HEK293T (cell line): ENCODE measurements around the gene MAFF.

Experiments used
- ARNT ChIP-seq: fragments of 450-650 bp; IDR thresholded peaks from 2 replicates; pipeline ENCODE4 v1.6.1; 2017; ENCODE audit warnings: mild to moderate bottlenecking
- BHLHE40 ChIP-seq: fragments of 450-650 bp; IDR thresholded peaks from 2 replicates; pipeline ENCODE4 v1.6.1; 2016; ENCODE audit warnings: mild to moderate bottlenecking, moderate library complexity, borderline replicate concordance
- FOXA1 ChIP-seq: fragments of 450-650 bp; IDR thresholded peaks from 2 replicates; pipeline ENCODE4 v1.6.1; 2016; ENCODE audit warnings: mild to moderate bottlenecking
- FOXK2 ChIP-seq: fragments of 450-650 bp; IDR thresholded peaks from 2 replicates; pipeline ENCODE4 v1.6.1; 2016; ENCODE audit warnings: mild to moderate bottlenecking
- FOXM1 ChIP-seq: fragments of 450-650 bp; IDR thresholded peaks from 2 replicates; pipeline ENCODE4 v1.6.1; 2017; ENCODE audit warnings: mild to moderate bottlenecking, borderline replicate concordance
- HDGF ChIP-seq: fragments of 450-650 bp; IDR thresholded peaks from 2 replicates; pipeline ENCODE4 v1.6.1; 2017; ENCODE audit warnings: antibody characterized with exemption, borderline replicate concordance
- L3MBTL2 ChIP-seq: fragments of 450-650 bp; conservative IDR thresholded peaks from 2 replicates; pipeline ENCODE4 v1.6.1; 2016; ENCODE audit warnings: mild to moderate bottlenecking
- LEF1 ChIP-seq: fragments of 450-650 bp; IDR thresholded peaks from 2 replicates; pipeline ENCODE4 v1.6.1; 2017; ENCODE audit warnings: mild to moderate bottlenecking, borderline replicate concordance
- SP1 ChIP-seq: fragments of 450-650 bp; IDR thresholded peaks from 2 replicates; pipeline ENCODE4 v1.6.1; 2017
- SUZ12 ChIP-seq: fragments of 450-650 bp; IDR thresholded peaks from 2 replicates; pipeline ENCODE4 v1.6.1; 2016; ENCODE audit warnings: mild to moderate bottlenecking
- TARDBP ChIP-seq: fragments of 450-650 bp; IDR thresholded peaks from 2 replicates; pipeline ENCODE4 v1.6.1; 2016
- ZNF384 ChIP-seq: fragments of 450-650 bp; IDR thresholded peaks from 2 replicates; pipeline ENCODE4 v1.6.1; 2016

DNA sequence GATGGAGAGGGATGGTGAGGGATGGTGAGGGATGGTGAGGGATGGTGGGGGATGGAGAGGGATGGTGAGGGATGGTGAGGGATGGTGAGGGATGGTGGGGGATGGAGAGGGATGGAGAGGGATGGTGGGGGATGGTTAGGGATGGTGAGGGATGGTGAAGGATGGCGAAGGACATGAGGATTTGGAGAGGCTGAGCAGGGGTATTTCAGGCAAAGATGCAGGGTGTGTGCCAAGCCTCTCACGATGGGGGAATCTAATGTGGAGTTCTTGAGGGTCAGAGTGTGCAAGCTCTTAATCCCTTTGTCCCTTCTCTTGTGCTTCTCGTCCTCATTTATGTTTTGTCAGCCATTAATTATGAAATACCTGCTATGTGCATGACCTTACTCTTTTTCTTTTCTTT, 12.7 kb upstream of the MAFF start:
- TF ChIP-seq FOXM1 (no peak), ARNT (no peak), L3MBTL2 (no peak), BHLHE40 (no peak), SP1 (no peak), TARDBP (no peak), LEF1 (no peak), FOXK2 (no peak), HDGF (no peak), ZNF384 (no peak), FOXA1 (no peak), SUZ12 (no peak)
